Measurements from ENCODE around the gene GRAMD1B. TPM values are rescaled to one million over a fixed set of nuclear protein-coding genes. Genes with fewer than 3 reads are reported as not detected.

The GRAMD1B gene
- total RNA-seq, 1 experiment from 2014 or later = 12.7 TPM

GRCh38 chr11:123568367-123568870 lies 138.3 kb downstream of the GRAMD1B start:
- no peaks in the 10 kb centered on the region for H3K27me3 ChIP-seq (ENCODE audit: insufficient read depth, low read length)
- TF ChIP-seq EZH2phosphoT487 (IDR thresholded peaks at IDR 0.05; ENCODE audit: borderline replicate concordance) = no peak
- no peak for TF ChIP-seq POLR2AphosphoS5 (IDR thresholded peaks at IDR 0.05; ENCODE audit: low read depth, low read length)
- TF ChIP-seq SIN3A (IDR thresholded peaks at IDR 0.05; ENCODE audit: low read depth) = no peak
- TF ChIP-seq RAD21 (IDR thresholded peaks at IDR 0.05; ENCODE audit: low read depth) = no peak
- TF ChIP-seq EZH2 (IDR thresholded peaks at IDR 0.05) = no peak
- no peak for TF ChIP-seq ZNF274 (IDR thresholded peaks at IDR 0.05; ENCODE audit: low read depth, low read length)
- no peak for TF ChIP-seq ZFX (IDR thresholded peaks at IDR 0.05)
- no peak for TF ChIP-seq REST (IDR thresholded peaks at IDR 0.05; ENCODE audit: low read depth)
- no peak for TF ChIP-seq MAX (IDR thresholded peaks at IDR 0.05)
- no peak overlapping the region for H3K9ac ChIP-seq (ENCODE audit: low read length)
- no peak overlapping the region for H2AFZ ChIP-seq (ENCODE audit: low read depth, low read length, poor library complexity, severe bottlenecking)
- no peak overlapping the region for H3K4me3 ChIP-seq (replicated peaks in 1 of 2; ENCODE audit: low read depth in 1 of 2, low read length in 2 of 2)
- ChIA-PET POLR2A (no interaction called here), CTCF (no interaction called here), RAD21 (ENCODE audit: low non-redundant PET in 1 of 2, low total read pairs in 2 of 2, uncharacterized antibody in 2 of 2, unreplicated experiment in 2 of 2) (no interaction called here)
- BruUV-seq (replicated peaks) = no TSS peak
- no peaks in the 10 kb centered on the region for H3K79me2 ChIP-seq (ENCODE audit: insufficient read depth, low read length)
- no peak overlapping the region for H3K4me2 ChIP-seq (ENCODE audit: low read length)
- intact Hi-C loops (cut with micrococcal nuclease) = no loop called here
- no peaks in the 10 kb centered on the region for H3K9me3 ChIP-seq (ENCODE audit: control insufficient read depth in 1 of 2, insufficient read depth in 1 of 2, low read depth in 1 of 2, low read length in 2 of 2)
- ATAC-seq (no peak), DNase-seq (ENCODE audit: low read depth, low spot score) (no peak)
- no peak overlapping the region for H3K27ac ChIP-seq (ENCODE audit: low read depth, low read length)
- no peaks in the 10 kb centered on the region for H3K4me1 ChIP-seq (ENCODE audit: control insufficient read depth in 1 of 2, insufficient read depth in 2 of 2, low read length in 2 of 2)
- H3K36me3 ChIP-seq (ENCODE audit: control insufficient read depth in 1 of 2, insufficient read depth in 2 of 2, low read length in 2 of 2) = no peaks in the 10 kb centered on the region
- H4K20me1 ChIP-seq (ENCODE audit: insufficient read depth) = no peaks in the 10 kb centered on the region
- no peaks in the 10 kb centered on the region for H3K9me2 ChIP-seq (ENCODE audit: insufficient read depth)
